HG03439 (cell line): Measurements from ENCODE around the gene KIF26B.

Experiments used
- ATAC-seq: cut with Tn5 transposase; IDR thresholded peaks from one replicate; pipeline ENCODE4 v1.9.1; 2021; ENCODE audit warnings: mild to moderate bottlenecking, moderate library complexity; ENCODE audit not compliant: unreplicated experiment

KIF26B gene

DNA sequence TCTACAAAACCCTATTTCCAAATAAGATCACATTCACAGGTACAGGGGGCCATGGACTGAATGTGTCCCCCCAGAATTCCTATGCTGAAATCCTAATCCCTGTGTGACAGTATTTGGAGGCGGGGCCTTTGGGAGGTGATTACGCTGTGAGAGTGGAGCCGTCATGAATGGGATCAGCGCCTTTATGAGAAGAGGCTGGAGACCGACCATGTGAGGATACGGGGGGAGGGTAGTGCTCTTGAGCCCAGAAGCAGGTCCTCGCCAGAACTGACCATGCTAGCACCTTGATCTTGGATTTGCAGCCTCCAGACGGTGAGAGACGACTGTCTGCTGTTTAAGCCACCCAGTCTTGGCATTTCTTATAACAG lies 23.8 kb upstream of the KIF26B start:
- ATAC-seq = no peak

GRCh38 chr1:245132771-245133170 lies 22.0 kb upstream of the KIF26B start:
- ATAC-seq = no peak

DNA sequence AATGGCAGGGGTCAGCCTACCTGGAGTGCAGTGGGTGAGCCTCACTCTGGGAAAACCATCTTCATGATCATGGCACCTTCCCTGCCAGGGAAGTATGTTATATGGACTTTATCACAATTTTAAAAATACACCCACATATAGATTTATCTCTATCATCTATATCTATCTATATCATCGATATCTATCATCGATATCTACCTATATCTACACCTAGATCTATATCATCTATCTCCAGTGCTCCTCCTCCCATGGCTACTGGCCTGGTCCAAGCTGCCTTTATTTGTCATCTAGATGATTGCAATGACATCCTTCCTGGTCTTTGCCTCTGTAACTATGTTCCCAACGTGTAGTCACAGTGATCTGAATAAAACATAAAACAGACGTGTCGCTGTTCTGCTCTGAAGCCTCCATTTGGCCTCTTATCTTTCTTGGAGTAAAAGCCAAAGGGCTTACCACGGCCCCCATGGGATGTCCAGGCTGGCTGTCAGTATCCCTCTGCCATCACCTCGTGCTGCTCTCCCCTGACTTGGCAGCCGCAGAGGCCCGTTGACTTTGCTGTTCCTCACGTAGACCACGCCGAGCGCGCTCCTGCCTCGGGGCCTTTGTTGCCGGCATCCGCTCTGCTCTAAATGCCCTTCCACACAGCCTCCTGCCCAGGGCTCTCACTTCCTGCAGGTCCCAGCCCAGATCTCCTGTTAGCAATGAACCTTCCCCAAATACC lies 20.6 kb upstream of the KIF26B start:
- ATAC-seq = no peak

- ATAC-seq = no peak
Observed at GRCh38 chr1:245142171-245142798, 12.5 kb upstream of the KIF26B start.

- no peak for ATAC-seq
Observed at GRCh38 chr1:245142976-245143375, 11.8 kb upstream of the KIF26B start.

- ATAC-seq = no peak
Observed at GRCh38 chr1:245143849-245144248, 10.9 kb upstream of the KIF26B start.

DNA sequence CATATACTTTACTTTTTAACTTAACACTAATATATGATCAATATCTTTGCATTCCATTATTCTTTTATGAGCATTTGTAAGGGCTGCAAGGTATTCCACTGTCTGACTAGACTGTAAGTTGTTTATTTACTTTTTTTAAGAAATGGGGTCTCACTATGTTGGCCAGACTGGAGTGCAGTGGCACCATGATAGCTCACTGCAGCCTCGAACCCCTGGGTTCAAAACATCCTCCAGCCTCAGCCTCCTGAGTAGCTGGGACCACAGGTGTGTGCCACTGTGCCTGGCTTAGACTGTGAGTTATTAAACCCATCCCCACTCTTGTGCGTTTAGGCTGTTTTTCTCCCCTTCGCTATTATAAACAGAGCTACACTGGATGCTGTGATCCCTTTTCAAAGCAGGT lies 6.7 kb upstream of the KIF26B start:
- no peak for ATAC-seq

DNA sequence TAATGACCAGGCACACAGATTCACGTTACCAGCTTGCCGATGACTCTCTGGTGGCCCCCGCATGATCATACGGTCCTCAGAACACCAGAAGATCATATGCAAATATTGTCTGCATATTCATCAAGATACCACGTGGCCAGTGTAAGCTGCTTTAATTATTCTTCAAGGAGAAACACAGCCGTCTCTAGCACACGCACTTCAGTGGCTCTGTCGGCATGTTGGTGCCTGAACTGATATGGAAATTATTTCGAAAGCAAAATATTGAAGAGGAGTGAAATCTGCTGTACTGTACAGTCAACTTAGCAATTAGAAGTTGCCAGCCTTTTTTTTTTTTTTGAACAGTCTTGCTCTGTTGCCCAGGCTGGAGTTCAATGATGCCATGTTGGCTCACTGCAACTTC lies 5.9 kb upstream of the KIF26B start:
- no peak for ATAC-seq

GRCh38 chr1:245153081-245153551 lies 1.7 kb upstream of the KIF26B start:
- peak; percentile 35 for ATAC-seq

GRCh38 chr1:245153552-245154428 lies 995 bp upstream of the KIF26B start:
- ATAC-seq = no peak

GRCh38 chr1:245155272-245156040 lies 671 bp downstream of the KIF26B start:
- no peak for ATAC-seq

DNA sequence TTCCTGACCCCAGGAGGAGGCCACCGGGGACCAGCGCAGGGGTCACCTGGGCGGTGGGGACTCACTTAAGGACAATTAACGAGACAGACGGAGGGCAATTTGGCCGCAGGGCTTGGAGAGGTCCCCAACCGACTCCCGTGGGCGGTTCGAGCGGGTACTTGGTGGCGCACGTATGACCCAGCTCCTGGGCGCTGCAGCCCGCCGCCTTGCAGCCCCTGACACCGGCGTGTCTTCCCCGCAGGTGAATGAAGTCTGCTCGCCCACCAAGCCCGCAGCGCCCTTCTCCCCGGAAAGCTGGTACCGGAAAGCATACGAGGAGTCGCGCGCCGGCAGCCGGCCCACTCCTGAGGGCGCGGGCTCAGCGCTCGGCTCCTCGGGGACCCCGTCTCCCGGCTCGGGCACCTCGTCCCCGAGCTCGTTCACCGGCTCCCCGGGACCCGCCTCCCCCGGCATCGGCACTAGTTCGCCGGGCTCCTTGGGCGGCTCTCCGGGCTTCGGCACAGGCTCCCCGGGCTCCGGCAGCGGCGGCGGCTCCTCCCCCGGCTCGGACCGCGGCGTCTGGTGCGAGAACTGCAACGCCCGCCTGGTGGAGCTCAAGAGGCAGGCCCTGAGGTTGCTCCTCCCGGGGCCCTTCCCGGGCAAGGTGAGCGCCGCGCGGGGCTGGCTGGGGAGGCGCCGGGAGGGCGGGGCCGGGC lies 1.4 kb downstream of the KIF26B start:
- ATAC-seq = peak; percentile 94

GRCh38 chr1:245156736-245157505 lies 2.1 kb downstream of the KIF26B start:
- ATAC-seq = no peak

DNA sequence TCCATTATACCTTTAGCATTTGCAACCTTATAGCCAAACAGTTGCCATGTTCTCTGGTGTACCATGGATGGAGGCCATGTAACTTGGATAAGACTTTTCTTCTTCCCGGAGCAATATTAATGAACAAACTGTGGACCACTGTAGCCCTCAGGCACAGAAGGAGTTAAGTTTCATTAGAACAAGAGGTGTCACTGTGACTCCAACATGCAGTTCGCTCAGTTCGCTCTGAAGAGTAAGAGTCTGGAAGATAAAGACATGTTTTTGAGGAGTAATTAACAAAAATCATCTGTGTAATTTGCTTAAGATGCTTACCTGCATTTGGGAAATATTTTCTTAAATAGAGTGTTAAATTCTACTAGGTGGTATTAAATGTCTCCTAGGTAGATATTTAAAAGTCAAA lies 4.1 kb downstream of the KIF26B start:
- ATAC-seq = no peak

GRCh38 chr1:245160288-245160687 lies 5.5 kb downstream of the KIF26B start:
- ATAC-seq = no peak

DNA sequence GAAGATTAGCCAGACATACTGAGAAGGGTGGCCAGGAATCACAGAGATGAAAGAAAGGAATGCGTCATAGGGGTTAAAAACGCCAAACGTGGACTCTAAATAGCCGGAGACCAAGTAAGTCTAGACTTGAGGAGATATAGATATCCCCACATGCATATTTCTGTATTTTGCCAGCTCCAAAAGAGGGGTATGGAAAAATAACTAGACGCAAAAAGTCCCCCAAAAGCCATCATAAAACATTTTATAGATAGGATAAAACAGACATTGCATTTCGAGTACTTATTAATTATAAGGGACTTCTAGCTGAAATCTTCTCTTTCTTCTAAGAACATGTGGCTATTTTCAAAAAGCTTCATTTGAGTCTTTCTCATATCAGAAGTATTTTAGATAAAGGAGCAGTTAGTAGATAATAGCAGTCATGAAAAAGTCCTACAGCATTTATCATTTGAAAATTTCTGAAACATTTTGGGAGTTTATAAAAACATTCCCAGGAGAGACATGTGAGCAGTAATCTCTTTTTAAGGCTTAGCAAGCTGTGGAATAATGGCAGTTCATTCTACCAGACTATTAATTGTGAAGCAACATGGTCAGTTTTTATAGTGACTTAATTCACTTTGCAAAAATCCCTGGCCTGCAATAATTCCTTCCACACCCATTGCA lies 6.1 kb downstream of the KIF26B start:
- no peak for ATAC-seq

DNA sequence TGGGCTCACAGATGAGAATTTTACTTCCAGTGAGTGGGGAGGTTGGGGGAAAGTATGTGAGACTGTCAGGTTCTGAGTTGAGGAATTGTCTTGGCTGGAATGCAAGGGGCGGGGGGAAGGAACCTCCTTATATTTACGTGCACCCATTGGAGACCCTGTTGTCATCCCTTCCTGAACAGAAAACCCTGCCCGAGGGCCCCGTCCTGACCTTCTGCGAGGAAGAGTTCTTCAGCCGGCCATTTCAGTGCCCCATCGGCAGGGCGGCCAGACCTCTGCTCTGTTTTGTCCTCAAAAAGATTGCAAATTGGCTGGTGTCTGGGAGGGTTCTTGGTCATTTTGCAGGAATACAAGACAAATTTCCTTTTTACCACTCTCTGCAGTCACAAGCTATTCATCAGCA lies 7.1 kb downstream of the KIF26B start:
- ATAC-seq = no peak

GRCh38 chr1:245166471-245166885 lies 11.7 kb downstream of the KIF26B start:
- no peak for ATAC-seq

GRCh38 chr1:245168086-245168485 lies 13.3 kb downstream of the KIF26B start:
- no peak for ATAC-seq
